Keratinocyte (primary cell): ENCODE measurements around the gene TOE1. TPM values are rescaled to one million over a fixed set of nuclear protein-coding genes. Genes with fewer than 3 reads are reported as not detected.

Source experiments
- DNase-seq: peaks from one replicate; pipeline ENCODE4 v3.0.0-alpha.2; 2011; ENCODE audit warnings: low read depth, missing footprints, low spot score
- FAIRE-seq: peaks from 2 replicates; lab custom pipeline; 2011; peaks lifted over from hg19 to GRCh38; lab: Jason Lieb, UNC
- H2AFZ ChIP-seq: 2 replicates; pipeline ENCODE4 v1.6.0; 2012; ENCODE audit warnings: low read length, control low read depth, inconsistent platforms; ENCODE audit not compliant: control insufficient read depth
- H3K27ac ChIP-seq: 2 replicates; pipeline ENCODE4 v1.5.1; 2011; ENCODE audit warnings: low read length; ENCODE audit not compliant: control insufficient read depth, insufficient read depth
- H3K27me3 ChIP-seq: 3 replicates; pipeline ENCODE4 v1.6.0; 2011; ENCODE audit warnings: low read length; ENCODE audit not compliant: control insufficient read depth, insufficient read depth; ENCODE audit errors: extremely low read depth
- H3K36me3 ChIP-seq, 2 experiments: 2 replicates in 1 of 2; 3 replicates in 1 of 2; pipeline ENCODE4 v1.5.1; 2011; ENCODE audit warnings: low read length in 2 of 2, mild to moderate bottlenecking in 1 of 2; ENCODE audit not compliant: control insufficient read depth in 2 of 2, insufficient read depth in 2 of 2; ENCODE audit errors: extremely low read depth in 1 of 2
- H3K4me1 ChIP-seq: 3 replicates; pipeline ENCODE4 v1.5.1; 2011; ENCODE audit warnings: low read length; ENCODE audit not compliant: control insufficient read depth, insufficient read depth; ENCODE audit errors: extremely low read depth
- H3K4me2 ChIP-seq: 3 replicates; pipeline ENCODE4 v1.6.0; 2011; ENCODE audit warnings: low read depth, low read length; ENCODE audit not compliant: control insufficient read depth, insufficient read depth; ENCODE audit errors: extremely low read depth
- H3K4me3 ChIP-seq, 3 experiments: fragments of 200-600 bp in 1 of 3; sonication (generic) in 1 of 3; 2 replicates in 2 of 3; 3 replicates in 1 of 3; pipeline ENCODE4 v1.5.1; 2011 to 2016; ENCODE audit warnings: low read length in 3 of 3, mild to moderate bottlenecking in 3 of 3, control low read depth in 2 of 3, inconsistent platforms in 1 of 3, low read depth in 1 of 3, mixed read lengths in 1 of 3, mixed run types in 1 of 3, moderate library complexity in 1 of 3; ENCODE audit not compliant: control insufficient read depth in 2 of 3, insufficient read depth in 2 of 3; ENCODE audit errors: extremely low read depth in 1 of 3
- H3K79me2 ChIP-seq: 2 replicates; pipeline ENCODE4 v1.6.0; 2012; ENCODE audit warnings: low read length; ENCODE audit not compliant: control insufficient read depth, insufficient read depth
- H3K9ac ChIP-seq: 3 replicates; pipeline ENCODE4 v1.6.0; 2011; ENCODE audit warnings: low read length; ENCODE audit not compliant: control insufficient read depth, insufficient read depth; ENCODE audit errors: extremely low read depth
- H3K9me1 ChIP-seq: 3 replicates; pipeline ENCODE4 v1.6.0; 2011; ENCODE audit warnings: low read length; ENCODE audit not compliant: control insufficient read depth, insufficient read depth; ENCODE audit errors: extremely low read depth
- H3K9me3 ChIP-seq: 2 replicates; pipeline ENCODE4 v1.5.1; 2012; ENCODE audit warnings: low read depth, low read length; ENCODE audit not compliant: control insufficient read depth
- H4K20me1 ChIP-seq: 3 replicates; pipeline ENCODE4 v1.6.0; 2011; ENCODE audit warnings: low read length; ENCODE audit not compliant: control insufficient read depth, insufficient read depth; ENCODE audit errors: extremely low read depth
- EZH2 ChIP-seq: IDR thresholded peaks from one replicate; pipeline ENCODE4 v1.6.1; 2012; ENCODE audit warnings: inconsistent platforms, mild to moderate bottlenecking, low read length, moderate library complexity
- dilution Hi-C: fragments of 300-500 bp; cut with MboI; formaldehyde crosslinking; loops from one replicate; pipeline ENCODE4 v1.7.0; 2020; ENCODE audit warnings: low sequenced_read_pairs; ENCODE audit not compliant: extremely low pct_ligation_motif_present
- polyA plus RNA-seq, 5 experiments: library from polyadenylated mRNA; depleted of rRNA in 3 of 5; stranded (reverse) in 3 of 5; stranded (forward) in 1 of 5; unstranded in 1 of 5; fragments of >200 nt; gene quantifications; 1 replicate in 1 of 5; 2 replicates in 3 of 5; 3 replicates in 1 of 5; pipeline versions ENCODE4 v1.2.1 to v1.2.3, GENCODE V29; 2011 to 2012; ENCODE audit warnings: missing spikeins in 2 of 5, low read depth in 1 of 5, low replicate concordance in 1 of 5
- TF ChIP-seq, protein P1 (sequence below), 3 experiments: IDR thresholded peaks in 1 of 3; conservative IDR thresholded peaks in 1 of 3; optimal IDR thresholded peaks in 1 of 3; 2 replicates in 2 of 3; 3 replicates in 1 of 3; pipeline versions ENCODE3 to v1.5.1; 2011; ENCODE audit warnings: low read length in 3 of 3, mild to moderate bottlenecking in 3 of 3, moderate library complexity in 2 of 3, control low read depth in 1 of 3, inconsistent platforms in 1 of 3; ENCODE audit not compliant: insufficient read depth in 2 of 3; ENCODE audit errors: extremely low read depth in 1 of 3

The TOE1 gene
- polyA plus RNA-seq, 1 donor (not counting 4 experiments of a cell fraction or from before 2014, with no cell fraction given) = 12.1 TPM

DNA sequence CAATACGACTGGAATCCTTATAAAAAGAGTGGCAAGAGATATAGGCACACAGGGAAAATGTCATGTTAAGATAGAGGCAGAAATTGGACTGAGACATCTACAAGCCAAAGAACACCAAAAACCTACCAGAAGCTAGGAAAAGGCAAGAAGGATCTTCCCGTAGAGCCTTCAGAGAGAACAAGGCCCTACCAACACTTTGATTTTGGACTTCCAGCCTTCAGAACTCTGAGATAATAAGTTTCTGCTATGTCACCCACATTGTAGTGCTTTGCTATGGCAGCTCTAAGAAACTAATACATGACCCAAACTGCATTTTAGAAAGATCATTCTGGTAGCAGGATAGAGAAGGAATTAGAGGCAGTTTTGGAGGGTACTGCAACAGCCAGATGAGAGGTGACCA lies 24.3 kb downstream of the TOE1 start:
- TF ChIP-seq, protein P1, sequence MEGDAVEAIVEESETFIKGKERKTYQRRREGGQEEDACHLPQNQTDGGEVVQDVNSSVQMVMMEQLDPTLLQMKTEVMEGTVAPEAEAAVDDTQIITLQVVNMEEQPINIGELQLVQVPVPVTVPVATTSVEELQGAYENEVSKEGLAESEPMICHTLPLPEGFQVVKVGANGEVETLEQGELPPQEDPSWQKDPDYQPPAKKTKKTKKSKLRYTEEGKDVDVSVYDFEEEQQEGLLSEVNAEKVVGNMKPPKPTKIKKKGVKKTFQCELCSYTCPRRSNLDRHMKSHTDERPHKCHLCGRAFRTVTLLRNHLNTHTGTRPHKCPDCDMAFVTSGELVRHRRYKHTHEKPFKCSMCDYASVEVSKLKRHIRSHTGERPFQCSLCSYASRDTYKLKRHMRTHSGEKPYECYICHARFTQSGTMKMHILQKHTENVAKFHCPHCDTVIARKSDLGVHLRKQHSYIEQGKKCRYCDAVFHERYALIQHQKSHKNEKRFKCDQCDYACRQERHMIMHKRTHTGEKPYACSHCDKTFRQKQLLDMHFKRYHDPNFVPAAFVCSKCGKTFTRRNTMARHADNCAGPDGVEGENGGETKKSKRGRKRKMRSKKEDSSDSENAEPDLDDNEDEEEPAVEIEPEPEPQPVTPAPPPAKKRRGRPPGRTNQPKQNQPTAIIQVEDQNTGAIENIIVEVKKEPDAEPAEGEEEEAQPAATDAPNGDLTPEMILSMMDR (optimal IDR thresholded peaks at IDR 0.05 in 1 of 3, IDR thresholded peaks at IDR 0.05 in 1 of 3, conservative IDR thresholded peaks at IDR 0.05 in 1 of 3; ENCODE audit: extremely low read depth in 1 of 3, insufficient read depth in 2 of 3, low read length in 3 of 3) = no peak
- no peak for TF ChIP-seq EZH2
- no peaks in the 10 kb centered on the region for H3K27me3 ChIP-seq
- H3K27ac ChIP-seq = no peak overlapping the region
- peaks cover 12% of the 10 kb centered on the region for H3K4me1 ChIP-seq
- no peaks in the 10 kb centered on the region for H3K36me3 ChIP-seq
- no peak overlapping the region for H3K4me3 ChIP-seq
- no peak overlapping the region for H2AFZ ChIP-seq
- no peak overlapping the region for H3K9ac ChIP-seq
- no peak overlapping the region for H3K4me2 ChIP-seq
- H3K79me2 ChIP-seq = no peaks in the 10 kb centered on the region
- no peaks in the 10 kb centered on the region for H4K20me1 ChIP-seq
- H3K9me1 ChIP-seq = no peaks in the 10 kb centered on the region
- FAIRE-seq (no peak), DNase-seq (no peak)
- dilution Hi-C loops = no loop called here
- no peaks in the 10 kb centered on the region for H3K9me3 ChIP-seq

DNA sequence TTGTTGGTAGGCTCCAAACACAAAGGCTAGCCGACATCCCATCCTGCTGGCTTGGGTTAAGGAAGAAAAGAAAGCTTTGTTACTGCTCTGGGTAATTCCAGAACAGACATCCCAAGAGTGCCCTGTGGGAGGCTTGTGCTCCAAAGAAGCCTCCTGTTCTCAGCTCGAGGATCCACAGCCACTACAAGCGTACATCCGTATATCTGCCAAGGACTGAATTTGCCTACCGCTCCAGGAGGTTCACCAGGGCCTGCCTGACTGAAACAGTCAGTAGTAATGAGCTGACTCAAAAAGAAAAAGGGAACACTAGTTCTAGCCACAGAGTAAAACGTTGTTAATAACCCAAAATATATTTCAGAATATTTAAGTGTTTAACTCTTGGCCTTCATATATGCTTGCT lies 25.1 kb downstream of the TOE1 start:
- Histone ChIP-seq H3K36me3 (no peaks in the 10 kb centered on the region), H3K27me3 (no peaks in the 10 kb centered on the region), H2AFZ (no peak overlapping the region), H3K79me2 (no peaks in the 10 kb centered on the region), H3K9me3 (no peaks in the 10 kb centered on the region), H3K4me1 (peaks cover 11% of the 10 kb centered on the region), H3K9me1 (no peaks in the 10 kb centered on the region), H3K4me3 (no peak overlapping the region), H3K9ac (no peak overlapping the region), H3K27ac (no peak overlapping the region), H3K4me2 (no peak overlapping the region), H4K20me1 (no peaks in the 10 kb centered on the region)
- no peak for FAIRE-seq
- dilution Hi-C loops = no loop called here
- no peak for DNase-seq
- TF ChIP-seq, protein P1 (optimal IDR thresholded peaks at IDR 0.05 in 1 of 3, IDR thresholded peaks at IDR 0.05 in 1 of 3, conservative IDR thresholded peaks at IDR 0.05 in 1 of 3; ENCODE audit: extremely low read depth in 1 of 3, insufficient read depth in 2 of 3, low read length in 3 of 3) = no peak
- TF ChIP-seq EZH2 = no peak
